ENCODE data around the gene RPS27L.

Gene RPS27L

GRCh38 chr15:63157118-63157843 is at the start of gene RPS27L:
RPS27L (minus strand) TSS chr15:63157477; CDS start chr15:63157405, 72 bp downstream.
- peak; percentile 80 to 81 for DNase-seq

GRCh38 chr15:63206079-63206478 is 48.8 kb upstream of the RPS27L start:
- no peak for DNase-seq

DNA sequence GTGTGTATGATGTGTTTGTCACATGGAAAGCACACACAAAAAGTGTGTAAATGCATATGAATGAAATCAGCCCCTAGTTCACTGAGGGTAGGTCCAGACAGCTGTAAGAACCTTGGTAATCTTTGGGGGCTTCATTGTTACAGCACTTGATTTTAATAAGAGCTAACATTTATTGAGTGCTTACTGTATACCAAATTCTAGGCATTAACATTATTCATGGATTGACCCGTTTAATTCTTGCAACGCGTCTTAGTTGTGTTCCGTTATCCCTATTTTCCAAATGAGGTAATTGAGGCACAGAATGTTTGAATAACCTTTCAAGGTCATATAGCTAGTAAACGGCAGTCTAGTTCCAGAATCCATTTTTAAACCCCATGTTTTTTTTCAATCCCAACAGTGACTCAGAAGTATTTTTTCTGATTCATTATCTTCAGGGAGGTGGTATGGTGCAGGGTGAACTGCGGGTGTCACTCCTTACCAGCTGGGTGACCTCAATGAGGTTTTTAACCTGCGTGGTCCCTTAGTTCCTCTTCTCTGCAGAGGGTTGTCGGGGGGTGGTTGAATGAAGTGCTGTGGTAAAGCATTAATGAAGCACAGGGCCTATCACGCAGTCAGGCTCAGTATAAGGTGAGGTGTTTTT is 46.3 kb upstream of the RPS27L start:
- peak; percentile 20 to 25 for DNase-seq

- no peak for DNase-seq
Measured at GRCh38 chr15:63202861-63203260, 45.6 kb upstream of the RPS27L start.

GRCh38 chr15:63200464-63201249 is 43.4 kb upstream of the RPS27L start:
- DNase-seq = no peak

DNA sequence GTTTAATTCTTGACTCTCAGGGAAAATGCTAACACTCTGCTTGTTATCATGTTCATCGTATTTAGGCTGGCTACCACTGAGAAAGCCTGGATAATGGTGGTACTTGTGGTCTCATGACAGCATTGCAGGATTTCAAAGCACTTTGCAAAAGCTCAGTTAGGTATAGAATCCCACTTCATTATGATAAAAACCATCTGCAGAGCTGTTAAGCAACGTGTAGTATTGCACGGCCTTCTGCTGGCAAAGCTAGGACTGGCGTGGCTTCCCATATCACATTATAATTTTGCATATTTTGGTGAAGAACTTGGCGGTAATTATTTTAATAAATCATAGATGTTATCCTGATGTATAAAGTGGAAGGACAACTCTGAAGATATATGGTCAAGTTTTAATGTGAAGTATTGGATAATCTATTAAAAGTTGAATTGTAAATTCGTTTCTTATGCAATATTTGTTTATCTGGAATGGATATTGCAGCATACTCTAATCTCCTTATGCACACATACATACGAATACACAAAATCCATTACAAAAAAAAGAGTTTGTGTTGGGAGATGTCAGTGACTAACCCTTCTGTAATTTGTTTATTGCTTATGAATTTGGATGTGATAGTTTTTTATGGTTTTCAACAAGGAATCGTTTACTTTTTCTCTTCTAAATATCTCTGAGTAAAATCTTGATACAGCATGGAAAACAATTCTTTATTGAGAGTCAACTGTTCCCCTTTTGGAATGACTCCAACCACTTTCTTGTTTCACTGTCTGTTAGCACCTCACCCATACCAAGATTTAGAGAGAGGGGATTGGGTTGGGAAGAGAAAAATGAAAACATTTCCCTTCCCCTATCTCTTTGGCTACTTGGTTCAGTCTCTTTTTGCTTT is 41.3 kb upstream of the RPS27L start:
- DNase-seq = no peak

DNA sequence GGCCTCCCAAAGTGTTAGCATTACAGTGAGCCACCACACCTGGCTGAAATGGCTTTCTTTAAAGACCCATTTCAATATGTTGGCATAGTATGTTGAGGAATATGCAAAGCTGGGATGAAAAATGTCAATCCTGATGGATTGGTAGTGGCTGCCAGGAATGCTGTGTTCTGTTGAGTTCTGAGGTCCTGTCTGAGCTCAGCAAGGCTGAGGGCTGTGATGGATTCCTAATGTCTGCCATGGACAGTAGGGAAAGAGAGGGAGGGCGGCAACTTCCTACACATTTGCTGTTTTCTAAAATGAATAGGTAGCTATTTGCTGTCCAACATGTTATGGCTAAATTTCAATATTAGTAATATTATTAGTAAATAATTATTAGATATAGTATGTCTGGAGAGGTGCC is 40.3 kb upstream of the RPS27L start:
- DNase-seq = no peak

DNA sequence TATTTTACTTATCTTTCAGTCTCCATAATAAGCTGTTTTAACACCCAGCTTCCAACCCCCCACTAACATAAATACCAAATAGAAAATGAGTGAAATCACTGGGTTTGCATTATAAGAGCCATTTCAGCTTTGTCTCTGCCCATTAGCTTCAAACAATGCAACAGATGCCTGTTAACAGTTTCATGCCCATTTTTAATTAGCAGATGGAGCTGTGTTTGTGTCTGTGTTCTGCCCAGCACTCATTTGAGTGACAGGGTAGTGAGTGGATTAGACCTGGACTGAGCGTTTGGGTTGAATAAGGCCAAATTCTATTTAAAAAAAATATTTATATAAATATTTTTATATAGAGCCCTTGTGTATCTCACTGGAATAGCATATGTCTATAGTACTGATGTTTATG is 39.6 kb upstream of the RPS27L start:
- no peak for DNase-seq

DNA sequence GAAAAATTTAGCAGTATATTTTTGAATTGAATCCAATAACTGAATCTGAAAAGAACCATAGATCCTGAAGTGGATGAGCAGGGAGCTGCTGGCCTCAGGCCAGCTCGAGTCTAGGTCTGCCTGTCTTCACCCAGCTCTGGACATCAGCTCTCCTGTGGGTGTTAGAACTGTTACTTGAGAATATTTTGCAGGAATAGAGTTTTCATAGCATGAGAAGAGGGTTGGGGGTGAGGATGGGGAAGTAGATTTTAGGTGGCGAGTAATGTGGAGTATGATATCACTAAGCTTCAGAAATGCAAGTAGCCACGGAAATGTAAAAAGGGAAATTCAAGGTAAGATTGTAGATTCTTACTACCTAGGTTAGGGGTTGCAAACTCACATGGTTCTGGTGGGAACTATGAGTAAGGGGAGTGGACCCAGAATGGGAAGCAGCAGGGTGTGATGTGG is 38.3 kb upstream of the RPS27L start:
- DNase-seq = no peak

DNA sequence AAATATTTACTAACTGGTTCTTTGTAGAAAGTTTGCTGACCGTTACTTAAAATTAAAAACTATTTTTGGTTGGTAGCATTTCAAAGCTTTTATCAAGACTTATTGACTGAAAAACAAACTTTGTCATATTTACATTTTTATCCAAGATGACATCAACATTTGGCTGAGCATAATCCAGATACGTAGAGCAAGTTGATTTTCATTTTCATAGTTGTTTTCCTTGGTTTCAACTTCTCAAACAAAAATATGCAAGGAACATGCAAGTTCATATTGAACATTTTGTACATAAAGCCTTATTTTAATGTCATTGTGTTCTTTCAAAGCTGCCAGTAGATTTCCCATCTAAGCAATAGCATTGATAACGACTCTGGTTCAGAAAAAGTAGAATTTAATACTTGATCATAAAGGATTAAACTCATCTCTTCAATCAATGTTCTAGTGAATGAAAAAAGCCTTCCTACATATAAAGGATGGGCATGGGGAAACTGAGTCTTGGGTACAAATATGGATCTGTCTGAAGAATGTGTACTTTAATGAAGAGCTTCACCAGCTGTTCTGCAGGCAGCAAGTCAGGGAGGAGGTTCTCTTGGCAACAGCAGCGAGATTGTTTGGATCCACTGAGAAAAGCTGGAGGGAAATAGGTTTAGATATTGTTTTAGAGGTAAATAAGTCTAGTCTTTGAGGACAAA is 37.7 kb upstream of the RPS27L start:
- no peak for DNase-seq

DNA sequence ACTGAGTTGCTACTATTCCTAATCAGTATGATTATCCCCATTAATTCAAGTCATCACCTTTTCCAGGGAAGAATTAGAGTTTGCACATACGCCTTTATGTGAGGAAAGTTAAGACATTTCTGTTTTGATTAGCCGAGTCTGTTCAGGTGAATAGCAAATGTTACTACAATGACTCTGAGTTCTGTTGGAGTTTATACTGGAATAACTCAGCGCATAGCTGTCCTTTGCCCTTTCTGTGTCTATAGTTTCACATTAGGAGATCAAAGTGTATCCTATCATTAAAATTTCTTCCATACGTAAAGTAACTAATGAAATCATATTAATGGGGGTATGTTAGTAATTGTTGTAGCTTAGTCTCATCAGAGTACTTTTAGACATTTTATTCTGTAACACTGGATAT is 37.0 kb upstream of the RPS27L start:
- no peak for DNase-seq

GRCh38 chr15:63192619-63193206 is 35.4 kb upstream of the RPS27L start:
- DNase-seq = peak; percentile 24 to 30

DNA sequence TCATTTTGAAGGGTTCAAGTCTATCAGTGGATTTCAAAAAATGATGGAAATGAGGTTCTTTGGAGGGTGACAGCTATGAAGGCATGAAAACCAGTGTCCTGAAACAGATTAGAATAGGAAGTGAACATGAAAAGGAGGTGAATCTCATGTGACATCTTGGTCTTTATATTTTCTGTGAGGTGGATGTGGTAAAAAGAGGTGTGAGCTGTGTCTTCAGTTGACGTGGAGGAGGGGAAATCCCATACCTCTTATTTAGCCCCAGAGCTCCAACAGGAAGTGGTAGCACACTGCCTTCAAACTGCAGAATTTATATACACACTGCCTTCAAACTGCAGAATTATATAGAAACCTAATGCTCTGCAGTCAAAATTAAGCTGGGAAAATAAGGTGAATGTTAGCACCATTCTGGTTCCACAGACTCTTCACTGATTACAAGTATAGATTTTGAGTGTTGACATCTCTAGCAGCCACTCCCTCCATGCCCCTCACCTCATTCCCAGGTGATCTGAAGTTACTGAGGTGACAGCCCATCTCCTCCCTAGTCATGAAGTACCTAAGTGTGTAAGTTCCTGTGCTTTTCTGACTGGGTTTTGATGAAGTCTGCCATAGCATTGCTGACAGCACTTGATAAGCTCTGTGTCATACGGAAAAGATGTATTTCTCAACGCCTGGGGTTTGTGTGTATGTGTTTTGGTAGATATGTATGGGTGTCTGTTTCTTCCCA is 34.8 kb upstream of the RPS27L start:
- peak in 1 of 2 donors; percentile 35 for DNase-seq

GRCh38 chr15:63190769-63191649 is 33.7 kb upstream of the RPS27L start:
- DNase-seq = no peak

DNA sequence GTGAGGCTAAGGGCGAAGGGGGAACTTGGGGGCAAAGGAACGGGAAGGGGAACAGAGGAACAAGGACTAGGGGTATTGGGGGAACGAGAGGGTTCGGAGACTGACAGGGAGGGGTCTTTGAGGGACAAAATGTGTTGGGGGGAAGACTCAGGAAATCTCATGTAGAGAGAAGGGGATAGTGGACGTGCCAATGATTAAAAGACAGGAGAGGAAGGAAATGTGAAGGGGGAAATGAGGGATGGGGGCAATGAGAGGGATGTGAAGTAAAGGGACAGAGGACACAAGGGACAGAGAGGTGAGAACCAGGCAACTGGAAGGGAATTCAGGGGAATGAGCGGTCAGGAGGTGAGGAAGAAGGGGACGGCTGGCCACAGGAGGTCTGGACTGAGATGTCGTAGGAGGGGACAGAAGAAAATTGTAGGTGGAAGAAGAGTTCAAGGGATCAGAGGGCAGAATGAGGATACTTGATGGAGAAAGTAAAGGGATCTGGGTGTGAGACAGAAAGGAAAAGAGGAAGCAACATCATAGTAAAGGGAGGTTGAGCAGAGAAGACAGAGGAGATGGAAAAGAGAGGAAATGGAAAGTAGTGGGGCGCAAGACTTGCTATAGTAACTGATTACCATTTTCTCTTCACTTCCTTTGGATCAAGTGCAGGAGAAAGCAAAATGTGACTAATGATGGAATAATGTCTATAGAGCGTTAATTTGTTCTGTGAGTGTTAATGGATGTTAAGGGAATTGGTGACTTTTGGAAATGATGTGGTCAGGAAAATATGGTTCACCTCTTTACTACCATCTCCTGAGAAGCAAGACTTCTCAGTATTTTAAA is 32.9 kb upstream of the RPS27L start:
- DNase-seq = no peak

- peak; percentile 99 for DNase-seq
Measured at GRCh38 chr15:63188926-63189871, 31.9 kb upstream of the RPS27L start, which contains the start of gene RAB8B. RAB8B (plus strand) TSS chr15:63189606; CDS start chr15:63189625, 19 bp downstream.

DNA sequence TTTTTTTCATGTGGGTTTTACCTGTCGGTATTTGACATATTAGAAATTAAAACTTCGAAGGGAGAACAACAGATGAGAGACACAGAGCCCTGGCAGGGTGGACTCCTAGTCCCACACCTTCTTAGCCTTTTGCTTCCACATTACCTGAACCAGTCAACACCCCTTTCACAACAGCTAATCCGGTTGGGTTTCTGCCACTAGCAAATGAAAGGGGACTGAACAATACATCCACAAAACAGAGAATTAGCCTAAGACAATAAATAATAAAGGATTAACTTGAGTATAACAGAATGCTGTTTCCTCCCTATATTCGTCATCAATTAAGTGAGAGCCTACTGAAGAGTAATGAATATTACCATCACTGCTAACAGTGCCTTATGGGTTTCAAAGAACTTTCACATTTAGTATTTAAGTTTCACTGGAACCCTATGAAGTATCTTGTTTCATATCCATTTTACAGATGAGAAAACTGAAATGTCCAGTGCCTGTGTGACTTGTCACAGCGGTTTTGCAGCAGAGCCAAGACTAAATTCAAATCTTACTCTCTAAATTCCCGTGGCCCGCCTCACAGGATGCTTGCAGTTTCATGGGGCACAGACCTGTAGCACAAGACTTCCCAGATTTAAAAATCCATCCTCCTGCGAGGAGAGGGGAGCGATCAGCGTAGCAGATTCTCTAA is 31.1 kb upstream of the RPS27L start:
- peak in 1 of 2 donors; percentile 35 for DNase-seq
